Neural cell (in vitro differentiated cells): ENCODE data around the gene MYLIP.

ENCODE experiments used
- EP300 ChIP-seq: fragments of 450-650 bp; conservative IDR thresholded peaks from 2 replicates; pipeline ENCODE4 v1.6.1; 2014; ENCODE audit warnings: antibody characterized with exemption, mild to moderate bottlenecking, moderate library complexity; ENCODE audit not compliant: poor library complexity, severe bottlenecking
- EZH2 ChIP-seq: fragments of 200-600, 300-800 bp; shearing (Covaris generic), sonication (generic); IDR thresholded peaks from 2 replicates; pipeline ENCODE4 v1.6.1; 2014; ENCODE audit warnings: antibody characterized with exemption, low read length, borderline replicate concordance, mild to moderate bottlenecking; ENCODE audit not compliant: insufficient read depth, poor library complexity, severe bottlenecking
- POLR2AphosphoS5 ChIP-seq: IDR thresholded peaks from 2 replicates; pipeline ENCODE4 v1.6.1; 2012
- RAD21 ChIP-seq: fragments of 450-650 bp; conservative IDR thresholded peaks from 2 replicates; pipeline ENCODE4 v1.6.1; 2014; ENCODE audit warnings: antibody characterized with exemption, mild to moderate bottlenecking, moderate library complexity
- TAF1 ChIP-seq: IDR thresholded peaks from 2 replicates; pipeline ENCODE4 v1.6.1; 2012; ENCODE audit warnings: low read depth
- TF ChIP-seq, protein P1 (sequence below): fragments of 450-650 bp; IDR thresholded peaks from 2 replicates; pipeline ENCODE4 v1.5.1; 2014; ENCODE audit warnings: antibody characterized with exemption, mild to moderate bottlenecking, moderate library complexity; ENCODE audit not compliant: poor library complexity, severe bottlenecking
- TF ChIP-seq, protein P2 (sequence below): IDR thresholded peaks from 2 replicates; pipeline ENCODE4 v1.6.1; 2012; ENCODE audit warnings: borderline replicate concordance

DNA sequence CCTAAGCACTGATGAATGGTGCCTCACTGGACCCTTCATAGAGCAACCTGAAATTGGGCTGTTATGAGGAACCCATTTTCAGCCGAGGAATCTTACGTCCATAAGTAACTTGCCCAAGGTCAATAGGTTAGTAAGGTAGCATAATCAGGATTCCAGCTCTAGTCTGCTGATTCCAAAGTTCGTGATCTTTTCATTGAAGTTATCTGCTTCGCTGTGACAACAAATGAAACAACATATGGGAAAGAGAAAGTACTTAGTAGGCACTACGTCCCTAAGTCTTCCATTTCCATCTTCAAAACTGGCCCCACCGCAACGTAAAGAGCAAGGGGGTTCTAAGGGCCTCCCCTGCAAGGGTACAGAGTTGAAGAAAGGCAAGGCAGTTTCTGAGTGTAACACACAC lies 49.5 kb downstream of the MYLIP start:
- TF ChIP-seq, protein P1, sequence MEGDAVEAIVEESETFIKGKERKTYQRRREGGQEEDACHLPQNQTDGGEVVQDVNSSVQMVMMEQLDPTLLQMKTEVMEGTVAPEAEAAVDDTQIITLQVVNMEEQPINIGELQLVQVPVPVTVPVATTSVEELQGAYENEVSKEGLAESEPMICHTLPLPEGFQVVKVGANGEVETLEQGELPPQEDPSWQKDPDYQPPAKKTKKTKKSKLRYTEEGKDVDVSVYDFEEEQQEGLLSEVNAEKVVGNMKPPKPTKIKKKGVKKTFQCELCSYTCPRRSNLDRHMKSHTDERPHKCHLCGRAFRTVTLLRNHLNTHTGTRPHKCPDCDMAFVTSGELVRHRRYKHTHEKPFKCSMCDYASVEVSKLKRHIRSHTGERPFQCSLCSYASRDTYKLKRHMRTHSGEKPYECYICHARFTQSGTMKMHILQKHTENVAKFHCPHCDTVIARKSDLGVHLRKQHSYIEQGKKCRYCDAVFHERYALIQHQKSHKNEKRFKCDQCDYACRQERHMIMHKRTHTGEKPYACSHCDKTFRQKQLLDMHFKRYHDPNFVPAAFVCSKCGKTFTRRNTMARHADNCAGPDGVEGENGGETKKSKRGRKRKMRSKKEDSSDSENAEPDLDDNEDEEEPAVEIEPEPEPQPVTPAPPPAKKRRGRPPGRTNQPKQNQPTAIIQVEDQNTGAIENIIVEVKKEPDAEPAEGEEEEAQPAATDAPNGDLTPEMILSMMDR: no peak
- no peak for TF ChIP-seq TAF1
- TF ChIP-seq EP300: no peak
- TF ChIP-seq POLR2AphosphoS5: no peak
- TF ChIP-seq, protein P2, sequence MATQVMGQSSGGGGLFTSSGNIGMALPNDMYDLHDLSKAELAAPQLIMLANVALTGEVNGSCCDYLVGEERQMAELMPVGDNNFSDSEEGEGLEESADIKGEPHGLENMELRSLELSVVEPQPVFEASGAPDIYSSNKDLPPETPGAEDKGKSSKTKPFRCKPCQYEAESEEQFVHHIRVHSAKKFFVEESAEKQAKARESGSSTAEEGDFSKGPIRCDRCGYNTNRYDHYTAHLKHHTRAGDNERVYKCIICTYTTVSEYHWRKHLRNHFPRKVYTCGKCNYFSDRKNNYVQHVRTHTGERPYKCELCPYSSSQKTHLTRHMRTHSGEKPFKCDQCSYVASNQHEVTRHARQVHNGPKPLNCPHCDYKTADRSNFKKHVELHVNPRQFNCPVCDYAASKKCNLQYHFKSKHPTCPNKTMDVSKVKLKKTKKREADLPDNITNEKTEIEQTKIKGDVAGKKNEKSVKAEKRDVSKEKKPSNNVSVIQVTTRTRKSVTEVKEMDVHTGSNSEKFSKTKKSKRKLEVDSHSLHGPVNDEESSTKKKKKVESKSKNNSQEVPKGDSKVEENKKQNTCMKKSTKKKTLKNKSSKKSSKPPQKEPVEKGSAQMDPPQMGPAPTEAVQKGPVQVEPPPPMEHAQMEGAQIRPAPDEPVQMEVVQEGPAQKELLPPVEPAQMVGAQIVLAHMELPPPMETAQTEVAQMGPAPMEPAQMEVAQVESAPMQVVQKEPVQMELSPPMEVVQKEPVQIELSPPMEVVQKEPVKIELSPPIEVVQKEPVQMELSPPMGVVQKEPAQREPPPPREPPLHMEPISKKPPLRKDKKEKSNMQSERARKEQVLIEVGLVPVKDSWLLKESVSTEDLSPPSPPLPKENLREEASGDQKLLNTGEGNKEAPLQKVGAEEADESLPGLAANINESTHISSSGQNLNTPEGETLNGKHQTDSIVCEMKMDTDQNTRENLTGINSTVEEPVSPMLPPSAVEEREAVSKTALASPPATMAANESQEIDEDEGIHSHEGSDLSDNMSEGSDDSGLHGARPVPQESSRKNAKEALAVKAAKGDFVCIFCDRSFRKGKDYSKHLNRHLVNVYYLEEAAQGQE: no peak
- TF ChIP-seq RAD21: no peak
- no peak for TF ChIP-seq EZH2
